Astrocyte of the hippocampus (primary cell): ENCODE measurements around the gene GPATCH4.
"Not testable (repeated sequence)": the region's sequence is repeated elsewhere in the genome, so short reads cannot be mapped to it uniquely, and the experiment has no call there.

Experiments used
- DNase-seq: peaks from one replicate; pipeline ENCODE4 v3.0.0; 2011; ENCODE audit warnings: low read depth, low spot score

The GPATCH4 gene

GRCh38 chr1:156601122-156601830 is at the start of gene GPATCH4:
TSS of gene GPATCH4 (minus strand) at chr1:156601479.
- DNase-seq: peak; percentile 95

GRCh38 chr1:156648951-156649350 is 47.7 kb upstream of the GPATCH4 start:
- no peak for DNase-seq

GRCh38 chr1:156648496-156648895 is 47.2 kb upstream of the GPATCH4 start:
- DNase-seq: no peak

GRCh38 chr1:156647351-156647750 is 46.1 kb upstream of the GPATCH4 start:
- no peak for DNase-seq

GRCh38 chr1:156646738-156647211 is 45.5 kb upstream of the GPATCH4 start:
- no peak for DNase-seq

- DNase-seq: no peak
Observed at GRCh38 chr1:156645666-156646065, 44.4 kb upstream of the GPATCH4 start.

- no peak for DNase-seq
Observed at GRCh38 chr1:156645056-156645455, 43.8 kb upstream of the GPATCH4 start.

- no peak for DNase-seq
Observed at GRCh38 chr1:156644640-156645039, 43.4 kb upstream of the GPATCH4 start.

GRCh38 chr1:156644146-156644545 is 42.9 kb upstream of the GPATCH4 start:
- no peak for DNase-seq

GRCh38 chr1:156643778-156644092 is 42.5 kb upstream of the GPATCH4 start:
- no peak for DNase-seq

- no peak for DNase-seq
Observed at GRCh38 chr1:156643049-156643777, 41.9 kb upstream of the GPATCH4 start.

GRCh38 chr1:156642265-156643048 is 41.2 kb upstream of the GPATCH4 start:
- no peak for DNase-seq

GRCh38 chr1:156641761-156642264 is 40.5 kb upstream of the GPATCH4 start, which contains the start of gene BCAN:
TSS of gene BCAN (plus strand) at chr1:156642117. CDS start at chr1:156646055, 3,938 bp downstream.
- DNase-seq: peak; percentile 44

GRCh38 chr1:156640842-156641706 is 39.8 kb upstream of the GPATCH4 start:
- no peak for DNase-seq

GRCh38 chr1:156639601-156640101 is 38.4 kb upstream of the GPATCH4 start:
- peak; percentile 47 for DNase-seq

GRCh38 chr1:156638189-156638985 is 37.1 kb upstream of the GPATCH4 start:
- no peak for DNase-seq

GRCh38 chr1:156632355-156632754 is 31.1 kb upstream of the GPATCH4 start:
- no peak for DNase-seq

GRCh38 chr1:156631152-156631551 is 29.9 kb upstream of the GPATCH4 start:
- not testable (repeated sequence) for DNase-seq

GRCh38 chr1:156629823-156630449 is 28.7 kb upstream of the GPATCH4 start:
- no peak for DNase-seq
